ENCODE data around the gene TRPM3. TPM values are rescaled to one million over a fixed set of nuclear protein-coding genes. Genes with fewer than 3 reads are reported as not detected.

The TRPM3 gene
- total RNA-seq, 4 donors from 2014 or later: 0.07 to 0.66 TPM; not detected in 2

DNA sequence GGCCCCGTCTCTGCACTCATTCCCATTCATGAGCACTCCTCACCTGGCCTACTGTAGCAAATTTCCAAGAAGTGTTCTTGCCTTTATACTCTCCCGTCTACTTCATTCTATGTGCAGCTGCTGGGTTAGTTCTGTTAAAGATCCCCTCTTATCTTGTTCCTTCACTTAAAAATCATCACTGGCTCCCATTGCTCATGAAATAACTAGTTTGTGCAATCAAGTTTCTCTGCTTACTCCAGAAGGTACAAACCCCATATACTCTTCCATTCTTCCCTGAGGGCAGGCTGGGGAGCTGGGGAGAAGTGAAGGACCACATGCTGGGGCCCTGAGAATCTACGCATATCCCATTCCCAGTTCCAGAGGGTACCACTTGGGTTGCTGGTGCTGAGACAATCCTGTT, 622.6 kb downstream of the TRPM3 start:
- Histone ChIP-seq H3K36me3 (no peaks in the 10 kb centered on the region), H3K4me3 (no peak overlapping the region), H3K27ac (no peak overlapping the region), H3K27me3 (no peaks in the 10 kb centered on the region), H3K9me3 (no peaks in the 10 kb centered on the region), H3K4me1 (peaks cover 15 to 30% of the 10 kb centered on the region in 2 donors)
- no peak for TF ChIP-seq POLR2A (IDR thresholded peaks at IDR 0.05)
- TF ChIP-seq, protein P1, sequence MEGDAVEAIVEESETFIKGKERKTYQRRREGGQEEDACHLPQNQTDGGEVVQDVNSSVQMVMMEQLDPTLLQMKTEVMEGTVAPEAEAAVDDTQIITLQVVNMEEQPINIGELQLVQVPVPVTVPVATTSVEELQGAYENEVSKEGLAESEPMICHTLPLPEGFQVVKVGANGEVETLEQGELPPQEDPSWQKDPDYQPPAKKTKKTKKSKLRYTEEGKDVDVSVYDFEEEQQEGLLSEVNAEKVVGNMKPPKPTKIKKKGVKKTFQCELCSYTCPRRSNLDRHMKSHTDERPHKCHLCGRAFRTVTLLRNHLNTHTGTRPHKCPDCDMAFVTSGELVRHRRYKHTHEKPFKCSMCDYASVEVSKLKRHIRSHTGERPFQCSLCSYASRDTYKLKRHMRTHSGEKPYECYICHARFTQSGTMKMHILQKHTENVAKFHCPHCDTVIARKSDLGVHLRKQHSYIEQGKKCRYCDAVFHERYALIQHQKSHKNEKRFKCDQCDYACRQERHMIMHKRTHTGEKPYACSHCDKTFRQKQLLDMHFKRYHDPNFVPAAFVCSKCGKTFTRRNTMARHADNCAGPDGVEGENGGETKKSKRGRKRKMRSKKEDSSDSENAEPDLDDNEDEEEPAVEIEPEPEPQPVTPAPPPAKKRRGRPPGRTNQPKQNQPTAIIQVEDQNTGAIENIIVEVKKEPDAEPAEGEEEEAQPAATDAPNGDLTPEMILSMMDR (IDR thresholded peaks at IDR 0.05 in 4 of 5, conservative IDR thresholded peaks at IDR 0.05 in 1 of 5): no peak
- ATAC-seq (no peak), DNase-seq (no peak)
- intact Hi-C loops (cut with DNase I; ENCODE audit: low total_unique reads) (no loop called here), in situ Hi-C loops (cut with MboI; ENCODE audit: low sequenced_read_pairs in 4 of 4) (loop anchor here in 1 of 4 donors (10.0 kb wide), 1 partner anchor 154 kb away; no protein-coding TSS in a partner anchor)

DNA sequence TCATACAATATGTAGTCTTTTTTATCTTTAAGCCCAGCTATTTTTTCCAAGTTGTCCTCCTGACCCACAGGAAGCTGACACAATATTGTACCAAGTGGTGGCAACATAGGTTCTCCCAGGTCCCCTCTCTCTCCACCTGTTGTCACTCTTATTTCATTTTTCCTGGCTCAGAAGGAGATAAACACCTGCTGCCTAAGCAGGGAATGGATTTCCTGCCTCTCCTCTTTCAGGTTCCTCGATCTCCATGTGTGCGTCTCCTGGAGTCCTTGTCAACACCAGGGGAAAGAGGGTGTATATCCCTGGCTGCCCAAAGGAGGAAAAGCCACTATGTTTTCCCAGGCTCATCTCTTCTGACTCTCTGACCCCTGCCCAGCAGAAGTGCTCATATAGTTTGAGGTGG, 625.2 kb downstream of the TRPM3 start:
- intact Hi-C loops (cut with DNase I; ENCODE audit: low total_unique reads): no loop called here
- TF ChIP-seq POLR2A (IDR thresholded peaks at IDR 0.05): no peak
- TF ChIP-seq, protein P1 (IDR thresholded peaks at IDR 0.05 in 4 of 5, conservative IDR thresholded peaks at IDR 0.05 in 1 of 5): no peak
- ATAC-seq (peak; percentile 83 to 93), DNase-seq (peak; percentile 38 to 59)
- no peak overlapping the region for H3K4me3 ChIP-seq
- peaks cover 18 to 47% of the 10 kb centered on the region in 2 donors for H3K4me1 ChIP-seq
- H3K27me3 ChIP-seq: no peaks in the 10 kb centered on the region
- H3K27ac ChIP-seq: peak overlapping the region; percentile 12 to 49 (median 40)
- in situ Hi-C loops (cut with MboI; ENCODE audit: low sequenced_read_pairs in 4 of 4): loop anchor here in 1 of 4 donors (10.0 kb wide), 1 partner anchor 151 kb away; no protein-coding TSS in a partner anchor
- no peaks in the 10 kb centered on the region for H3K9me3 ChIP-seq
- H3K36me3 ChIP-seq: no peaks in the 10 kb centered on the region

DNA sequence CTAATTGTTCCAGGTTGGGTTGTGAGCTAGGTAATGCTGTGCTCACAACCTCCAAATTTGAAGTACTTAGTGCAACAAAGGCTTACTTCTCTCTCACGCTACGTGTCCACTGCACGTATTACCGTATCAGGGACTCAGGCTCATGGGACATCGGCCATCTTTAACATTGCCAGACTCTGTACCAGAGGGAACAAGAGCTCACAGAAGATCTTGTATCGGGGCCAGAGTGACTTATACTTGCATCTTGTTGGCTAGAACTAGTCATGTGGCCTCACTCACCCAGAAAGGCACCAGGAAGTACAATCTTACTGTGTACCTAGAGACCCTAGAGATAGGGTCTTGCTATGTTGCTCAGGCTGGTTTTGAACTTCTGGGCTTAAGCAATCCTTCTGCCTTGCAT, 625.9 kb downstream of the TRPM3 start:
- H3K27ac ChIP-seq: peak overlapping the region in 3 of 4 donors; percentile 32 to 49 (median 48)
- intact Hi-C loops (cut with DNase I; ENCODE audit: low total_unique reads) (no loop called here), in situ Hi-C loops (cut with MboI; ENCODE audit: low sequenced_read_pairs in 4 of 4) (loop anchor here in 1 of 4 donors (10.0 kb wide), 1 partner anchor 151 kb away; no protein-coding TSS in a partner anchor)
- peak; percentile 45 to 49 for ATAC-seq
- peak in 1 of 2 donors; percentile 16 for DNase-seq
- H3K4me1 ChIP-seq: peaks cover 16 to 45% of the 10 kb centered on the region in 2 donors
- H3K27me3 ChIP-seq: no peaks in the 10 kb centered on the region
- no peak for TF ChIP-seq POLR2A (IDR thresholded peaks at IDR 0.05)
- TF ChIP-seq, protein P1 (IDR thresholded peaks at IDR 0.05 in 4 of 5, conservative IDR thresholded peaks at IDR 0.05 in 1 of 5): no peak
- no peaks in the 10 kb centered on the region for H3K36me3 ChIP-seq
- H3K9me3 ChIP-seq: no peaks in the 10 kb centered on the region
- no peak overlapping the region for H3K4me3 ChIP-seq

DNA sequence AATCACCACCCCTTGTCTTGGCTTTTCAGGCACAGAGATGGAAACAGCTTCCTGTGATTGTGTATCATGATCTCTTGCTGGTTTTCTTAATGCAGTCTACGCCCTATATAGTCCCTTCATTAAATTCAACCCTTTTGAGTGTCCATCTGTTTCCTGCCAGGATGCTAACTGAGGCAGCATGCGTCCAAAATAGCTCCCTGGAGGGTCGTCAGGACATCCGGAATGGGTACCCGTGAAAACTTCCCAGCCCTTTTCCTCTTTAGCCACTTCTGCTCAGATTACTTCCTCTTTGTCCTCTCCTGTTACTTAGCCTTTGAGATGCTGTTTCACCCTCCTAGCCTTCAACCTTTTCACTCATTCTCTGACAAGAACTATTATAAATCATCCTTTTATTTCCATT, 627.2 kb downstream of the TRPM3 start:
- TF ChIP-seq, protein P1 (IDR thresholded peaks at IDR 0.05 in 4 of 5, conservative IDR thresholded peaks at IDR 0.05 in 1 of 5): no peak
- TF ChIP-seq POLR2A (IDR thresholded peaks at IDR 0.05): no peak
- peaks cover 16 to 45% of the 10 kb centered on the region in 2 donors for H3K4me1 ChIP-seq

More for the DNA sequence above, 627.2 kb downstream of the TRPM3 start:
- intact Hi-C loops (cut with DNase I; ENCODE audit: low total_unique reads): no loop called here
- ATAC-seq: no peak
- H3K27me3 ChIP-seq: no peaks in the 10 kb centered on the region
- H3K4me3 ChIP-seq: no peak overlapping the region
- no peaks in the 10 kb centered on the region for H3K9me3 ChIP-seq
- in situ Hi-C loops (cut with MboI; ENCODE audit: low sequenced_read_pairs in 4 of 4): loop anchor here in 1 of 4 donors (10.0 kb wide), 1 partner anchor 149 kb away; no protein-coding TSS in a partner anchor
- peak overlapping the region in 3 of 4 donors; percentile 25 to 48 (median 30) for H3K27ac ChIP-seq
- no peaks in the 10 kb centered on the region for H3K36me3 ChIP-seq
- DNase-seq: no peak

Measured in gastrocnemius medialis (tissue), 4 donors.